ENCODE results near the gene PCDHGA11. TPM values are rescaled to one million over a fixed set of nuclear protein-coding genes. Genes with fewer than 3 reads are reported as not detected.
"Not testable (repeated sequence)": the region's sequence is repeated elsewhere in the genome, so short reads cannot be mapped to it uniquely, and the experiment has no call there.

Gene PCDHGA11
- total RNA-seq, 1 donor from 2014 or later = 13.3 TPM

DNA sequence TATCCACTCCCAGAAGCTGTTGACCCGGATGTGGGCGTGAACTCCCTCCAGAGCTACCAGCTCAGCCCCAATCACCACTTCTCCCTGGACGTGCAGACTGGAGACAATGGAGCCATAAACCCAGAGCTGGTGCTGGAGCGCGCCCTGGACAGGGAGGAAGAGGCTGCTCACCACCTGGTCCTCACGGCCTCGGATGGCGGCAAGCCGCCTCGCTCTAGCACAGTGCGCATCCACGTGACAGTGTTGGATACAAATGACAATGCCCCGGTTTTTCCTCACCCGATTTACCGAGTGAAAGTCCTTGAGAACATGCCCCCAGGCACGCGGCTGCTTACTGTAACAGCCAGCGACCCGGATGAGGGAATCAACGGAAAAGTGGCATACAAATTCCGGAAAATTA lies 27.6 kb upstream of the PCDHGA11 start:
- Histone ChIP-seq H3K4me2 (no peak overlapping the region), H3K27ac (no peak overlapping the region), H3K9me3 (ENCODE audit: low read depth) (peaks cover 58% of the 10 kb centered on the region), H3K4me1 (no peaks in the 10 kb centered on the region), H3K27me3 (no peaks in the 10 kb centered on the region), H3K4me3 (no peak overlapping the region), H4K20me1 (ENCODE audit: low read depth) (no peaks in the 10 kb centered on the region), H3K36me3 (peaks cover 19% of the 10 kb centered on the region), H3K79me2 (ENCODE audit: low read depth) (no peaks in the 10 kb centered on the region), H3K9ac (no peak overlapping the region), H2AFZ (replicated peaks) (no peak overlapping the region), H3F3A (ENCODE audit: low read depth) (peaks cover 7% of the 10 kb centered on the region)
- no peaks in the 10 kb centered on the region for H3K4me1 Mint-ChIP-seq
- TF ChIP-seq EZH2 (IDR thresholded peaks at IDR 0.05) (no peak), EZH2phosphoT487 (IDR thresholded peaks at IDR 0.05) (no peak)
- TF ChIP-seq, protein P1, sequence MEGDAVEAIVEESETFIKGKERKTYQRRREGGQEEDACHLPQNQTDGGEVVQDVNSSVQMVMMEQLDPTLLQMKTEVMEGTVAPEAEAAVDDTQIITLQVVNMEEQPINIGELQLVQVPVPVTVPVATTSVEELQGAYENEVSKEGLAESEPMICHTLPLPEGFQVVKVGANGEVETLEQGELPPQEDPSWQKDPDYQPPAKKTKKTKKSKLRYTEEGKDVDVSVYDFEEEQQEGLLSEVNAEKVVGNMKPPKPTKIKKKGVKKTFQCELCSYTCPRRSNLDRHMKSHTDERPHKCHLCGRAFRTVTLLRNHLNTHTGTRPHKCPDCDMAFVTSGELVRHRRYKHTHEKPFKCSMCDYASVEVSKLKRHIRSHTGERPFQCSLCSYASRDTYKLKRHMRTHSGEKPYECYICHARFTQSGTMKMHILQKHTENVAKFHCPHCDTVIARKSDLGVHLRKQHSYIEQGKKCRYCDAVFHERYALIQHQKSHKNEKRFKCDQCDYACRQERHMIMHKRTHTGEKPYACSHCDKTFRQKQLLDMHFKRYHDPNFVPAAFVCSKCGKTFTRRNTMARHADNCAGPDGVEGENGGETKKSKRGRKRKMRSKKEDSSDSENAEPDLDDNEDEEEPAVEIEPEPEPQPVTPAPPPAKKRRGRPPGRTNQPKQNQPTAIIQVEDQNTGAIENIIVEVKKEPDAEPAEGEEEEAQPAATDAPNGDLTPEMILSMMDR (IDR thresholded peaks at IDR 0.05) = no peak
- no peak for DNase-seq (ENCODE audit: low spot score)
- no peak overlapping the region for H3K27ac Mint-ChIP-seq
- H3K9me3 Mint-ChIP-seq = peaks cover 54% of the 10 kb centered on the region
- no peak overlapping the region for H3K4me3 Mint-ChIP-seq
- peaks cover 9% of the 10 kb centered on the region for H3K36me3 Mint-ChIP-seq
- peaks cover 2% of the 10 kb centered on the region for H3K27me3 Mint-ChIP-seq (ENCODE audit: insufficient read depth, low read depth)

DNA sequence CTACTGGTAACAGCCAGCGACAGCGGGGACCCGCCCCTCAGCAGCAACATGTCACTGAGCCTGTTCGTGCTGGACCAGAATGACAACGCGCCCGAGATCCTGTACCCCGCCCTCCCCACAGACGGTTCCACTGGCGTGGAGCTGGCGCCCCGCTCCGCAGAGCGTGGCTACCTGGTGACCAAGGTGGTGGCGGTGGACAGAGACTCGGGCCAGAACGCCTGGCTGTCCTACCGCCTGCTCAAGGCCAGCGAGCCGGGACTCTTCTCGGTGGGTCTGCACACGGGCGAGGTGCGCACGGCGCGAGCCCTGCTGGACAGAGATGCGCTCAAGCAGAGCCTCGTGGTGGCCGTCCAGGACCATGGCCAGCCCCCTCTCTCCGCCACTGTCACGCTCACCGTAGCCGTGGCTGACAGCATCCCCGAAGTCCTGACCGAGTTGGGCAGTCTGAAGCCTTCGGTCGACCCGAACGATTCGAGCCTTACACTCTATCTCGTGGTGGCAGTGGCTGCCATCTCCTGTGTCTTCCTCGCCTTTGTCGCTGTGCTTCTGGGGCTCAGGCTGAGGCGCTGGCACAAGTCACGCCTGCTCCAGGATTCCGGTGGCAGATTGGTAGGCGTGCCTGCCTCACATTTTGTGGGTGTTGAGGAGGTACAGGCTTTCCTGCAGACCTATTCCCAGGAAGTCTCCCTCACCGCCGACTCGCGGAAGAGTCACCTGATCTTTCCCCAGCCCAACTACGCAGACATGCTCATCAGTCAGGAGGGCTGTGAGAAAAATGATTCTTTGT lies 26.3 kb upstream of the PCDHGA11 start:
- H3F3A ChIP-seq (ENCODE audit: low read depth); H3K27me3 Mint-ChIP-seq (ENCODE audit: insufficient read depth, low read depth); H2AFZ ChIP-seq (replicated peaks); H3K79me2 ChIP-seq (ENCODE audit: low read depth); DNase-seq (ENCODE audit: low spot score); H3K27ac ChIP-seq; H3K36me3 Mint-ChIP-seq; H3K27ac Mint-ChIP-seq; H3K4me1 Mint-ChIP-seq; H3K4me3 ChIP-seq; H3K27me3 ChIP-seq; H3K4me2 ChIP-seq; H3K4me3 Mint-ChIP-seq; H4K20me1 ChIP-seq (ENCODE audit: low read depth); H3K9ac ChIP-seq; H3K4me1 ChIP-seq: not testable (repeated sequence)
- peaks cover 19% of the 10 kb centered on the region for H3K36me3 ChIP-seq
- H3K9me3 ChIP-seq (ENCODE audit: low read depth) = peaks cover 63% of the 10 kb centered on the region
- H3K9me3 Mint-ChIP-seq = peaks cover 56% of the 10 kb centered on the region

DNA sequence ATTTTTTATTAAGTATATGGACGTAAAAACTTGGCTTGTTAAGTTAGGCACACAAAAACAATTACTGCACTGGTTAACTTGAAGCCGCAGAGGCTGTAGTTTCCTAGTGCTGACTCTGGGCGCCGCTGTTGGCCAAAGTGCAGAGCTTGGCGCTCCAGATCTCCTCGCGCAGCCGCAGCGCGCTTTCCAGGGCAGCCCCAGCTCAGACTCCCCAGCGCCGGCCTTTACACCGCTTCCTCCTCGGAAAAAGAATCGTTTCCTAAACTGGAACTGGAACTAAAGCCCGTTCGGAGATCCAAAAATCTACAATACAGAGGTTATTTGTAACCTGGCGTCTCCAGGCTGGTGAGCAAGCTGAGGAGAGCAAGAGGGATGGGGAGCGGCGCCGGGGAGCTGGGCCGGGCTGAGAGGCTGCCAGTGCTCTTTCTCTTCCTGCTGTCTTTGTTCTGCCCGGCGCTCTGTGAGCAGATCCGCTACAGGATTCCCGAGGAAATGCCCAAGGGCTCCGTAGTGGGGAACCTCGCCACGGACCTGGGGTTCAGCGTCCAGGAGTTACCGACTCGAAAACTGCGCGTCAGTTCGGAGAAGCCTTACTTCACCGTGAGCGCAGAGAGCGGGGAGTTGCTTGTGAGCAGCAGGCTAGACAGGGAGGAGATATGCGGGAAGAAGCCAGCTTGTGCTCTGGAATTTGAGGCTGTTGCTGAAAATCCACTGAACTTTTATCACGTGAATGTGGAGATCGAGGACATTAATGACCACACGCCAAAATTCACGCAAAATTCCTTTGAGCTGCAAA lies 22.9 kb upstream of the PCDHGA11 start, which contains the start of gene PCDHGB5:
PCDHGB5 (plus strand) TSS at position 192 of the 796 bp plus-strand sequence; CDS start at position 373, 181 bp downstream.
- not testable (repeated sequence) for H3K9ac ChIP-seq; H4K20me1 ChIP-seq (ENCODE audit: low read depth); H3K4me3 ChIP-seq; H3K4me3 Mint-ChIP-seq; H2AFZ ChIP-seq (replicated peaks); H3K4me1 Mint-ChIP-seq; H3K36me3 Mint-ChIP-seq; H3K27ac Mint-ChIP-seq; H3K36me3 ChIP-seq; H3K4me2 ChIP-seq; H3K27ac ChIP-seq; H3K27me3 ChIP-seq; H3K27me3 Mint-ChIP-seq (ENCODE audit: insufficient read depth, low read depth); H3K79me2 ChIP-seq (ENCODE audit: low read depth); H3K4me1 ChIP-seq; DNase-seq (ENCODE audit: low spot score); H3F3A ChIP-seq (ENCODE audit: low read depth)
- peaks cover 60% of the 10 kb centered on the region for H3K9me3 Mint-ChIP-seq
- peaks cover 41% of the 10 kb centered on the region for H3K9me3 ChIP-seq (ENCODE audit: low read depth)

DNA sequence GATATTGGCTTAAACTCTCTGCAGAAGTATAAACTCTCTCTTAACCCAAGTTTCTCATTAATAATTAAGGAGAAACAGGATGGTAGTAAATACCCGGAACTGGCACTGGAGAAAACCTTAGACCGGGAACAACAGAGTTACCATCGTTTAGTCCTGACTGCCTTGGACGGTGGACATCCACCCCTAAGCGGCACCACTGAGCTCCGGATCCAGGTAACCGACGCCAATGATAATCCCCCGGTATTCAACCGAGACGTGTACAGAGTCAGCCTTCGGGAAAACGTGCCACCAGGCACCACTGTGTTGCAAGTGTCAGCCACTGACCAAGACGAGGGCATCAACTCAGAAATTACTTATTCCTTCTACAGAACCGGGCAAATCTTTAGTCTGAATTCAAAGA lies 22.2 kb upstream of the PCDHGA11 start:
- Histone ChIP-seq H3F3A (ENCODE audit: low read depth) (no peaks in the 10 kb centered on the region), H3K9ac (no peak overlapping the region), H3K4me3 (no peak overlapping the region), H3K36me3 (peaks cover 3% of the 10 kb centered on the region), H4K20me1 (ENCODE audit: low read depth) (no peaks in the 10 kb centered on the region), H3K27me3 (no peaks in the 10 kb centered on the region), H3K27ac (no peak overlapping the region), H3K79me2 (ENCODE audit: low read depth) (no peaks in the 10 kb centered on the region), H3K9me3 (ENCODE audit: low read depth) (peaks cover 34% of the 10 kb centered on the region), H3K4me2 (no peak overlapping the region), H3K4me1 (no peaks in the 10 kb centered on the region), H2AFZ (replicated peaks) (no peak overlapping the region)
- Mint-ChIP-seq H3K27me3 (ENCODE audit: insufficient read depth, low read depth) (no peaks in the 10 kb centered on the region), H3K27ac (no peak overlapping the region), H3K9me3 (peaks cover 61% of the 10 kb centered on the region), H3K4me1 (no peaks in the 10 kb centered on the region), H3K36me3 (peaks cover 6% of the 10 kb centered on the region), H3K4me3 (no peak overlapping the region)
- TF ChIP-seq, protein P1 (IDR thresholded peaks at IDR 0.05) = no peak
- TF ChIP-seq EZH2 (IDR thresholded peaks at IDR 0.05) (no peak), EZH2phosphoT487 (IDR thresholded peaks at IDR 0.05) (no peak)
- DNase-seq (ENCODE audit: low spot score) = no peak
